OCI-LY3 (cell line): ENCODE measurements around the gene TFPI.

Experiments
- CTCF ChIP-seq: fragments of 200-600, 300-600 bp; sonication (generic); IDR thresholded peaks from 2 replicates; pipeline ENCODE4 v1.5.1; 2014; ENCODE audit warnings: antibody characterized with exemption, low read length, low read depth
- EZH2phosphoT487 ChIP-seq: fragments of 200-600 bp; shearing (Covaris generic); IDR thresholded peaks from 2 replicates; pipeline ENCODE4 v1.6.1; 2018; ENCODE audit warnings: antibody characterized with exemption, mixed run types, low read depth

GRCh38 chr2:187421519-187421918 is 132.7 kb downstream of the TFPI start:
- TF ChIP-seq CTCF (no peak), EZH2phosphoT487 (no peak)
